Pancreas (tissue), 10 donors: ENCODE measurements around the gene COX17. TPM values are rescaled to one million over a fixed set of nuclear protein-coding genes. Genes with fewer than 3 reads are reported as not detected.

Experiments
- ATAC-seq, 4 donors: fragments of 200-7000 bp; cut with Tn5 transposase; one replicate each; pipeline versions ENCODE4 v1.8.0 to v1.9.1; 2020; ENCODE audit warnings: mild to moderate bottlenecking in 4 of 4, moderate library complexity in 4 of 4
- DNase-seq, 6 donors: peaks; one replicate each; pipeline ENCODE4 v3.0.0-alpha.2; 2020
- FAIRE-seq: peaks from 2 replicates; lab custom pipeline; 2012; peaks lifted over from hg19 to GRCh38; lab: Jason Lieb, UNC
- H3K27ac ChIP-seq, 4 donors: fragments of 200-600 bp; sonication (generic); 1 replicate in 3 of 4; 2 replicates in 1 of 4; pipeline versions ENCODE4 v1.5.0 to v1.8.0; 2020
- H3K27me3 ChIP-seq, 4 donors: fragments of 200-600 bp; one replicate each; pipeline ENCODE4 v1.8.0; 2021
- H3K36me3 ChIP-seq, 3 donors: fragments of 200-600 bp; sonication (generic) in 1 of 3; one replicate each; pipeline versions ENCODE4 v1.5.0 to v1.8.0; 2020 to 2021
- H3K4me1 ChIP-seq, 3 donors: fragments of 200-600 bp; one replicate each; pipeline ENCODE4 v1.8.0; 2021
- H3K4me3 ChIP-seq, 4 donors: fragments of 200-600 bp; sonication (generic) in 2 of 4; one replicate each; pipeline versions ENCODE4 v1.5.0 to v1.8.0; 2020 to 2021
- H3K9me3 ChIP-seq, 4 donors: fragments of 200-600 bp; one replicate each; pipeline ENCODE4 v1.8.0; 2021
- CTCF ChIP-seq, 4 donors: fragments of 200-600 bp; sonication (generic) in 3 of 4; IDR thresholded peaks; one replicate each; pipeline versions ENCODE4 v1.5.0 to v1.8.0; 2021; ENCODE audit warnings: antibody characterized with exemption in 4 of 4
- WGBS, 2 donors: extraction: QIAGEN DNeasy Blood & Tissue Kit; methylation state at CpG; one replicate each; pipeline ENCODE4 v1.1.7; 2013; 5-methylcytosine and 5-hydroxymethylcytosine counted together
- intact Hi-C, 3 donors: fragments of 100-400 bp; cut with DNase I; formaldehyde crosslinking; loops; one replicate each; pipeline versions ENCODE4 v1.11.1 to v1.14.2; 2022
- polyA plus RNA-seq, 2 donors: library from polyadenylated mRNA; stranded (reverse); fragments of 200-250 nt; gene quantifications; one replicate each; pipeline ENCODE4 v1.2.3, GENCODE V29; 2013
- total RNA-seq, 6 donors: library from RNA; stranded (reverse); fragmentation: NEBNext Ultra II Directional in 4 of 6; extraction: Animal tissue kit (Norgen Biotek cat#: 25700) in 4 of 6; gene quantifications; one replicate each; pipeline versions ENCODE4 v1.2.1 to v1.2.4, GENCODE V29; 2021 to 2023
- donor health status: healthy with polysubstance abuse.
- donor health status: DM: no; HTN: no; CAD: no; lungs with moderate emphysema.
- donor health status: DM: no; HTN: no; CAD: no.
- donor health status: control.
- donor health status: control.
- donor health status: Bipolar disorder and iron deficiency.
- donor health status: DM: yes; HTN: yes; CAD: no.
- donor health status: DM: no; HTN: no; CAD: no.
- donor health status: DM: no; HTN: no; CAD: no.
- donor health status: DM: yes; HTN: yes; CAD: no.

COX17 gene
- total and polyA plus RNA-seq, 8 donors: 13.6 to 124 (median 21.1) TPM

GRCh38 chr3:119652306-119653033 lies 24.7 kb downstream of the COX17 start:
- 82 to 84% methylated on average over 7 of the region's 7 CpGs for WGBS, 2 donors

DNA sequence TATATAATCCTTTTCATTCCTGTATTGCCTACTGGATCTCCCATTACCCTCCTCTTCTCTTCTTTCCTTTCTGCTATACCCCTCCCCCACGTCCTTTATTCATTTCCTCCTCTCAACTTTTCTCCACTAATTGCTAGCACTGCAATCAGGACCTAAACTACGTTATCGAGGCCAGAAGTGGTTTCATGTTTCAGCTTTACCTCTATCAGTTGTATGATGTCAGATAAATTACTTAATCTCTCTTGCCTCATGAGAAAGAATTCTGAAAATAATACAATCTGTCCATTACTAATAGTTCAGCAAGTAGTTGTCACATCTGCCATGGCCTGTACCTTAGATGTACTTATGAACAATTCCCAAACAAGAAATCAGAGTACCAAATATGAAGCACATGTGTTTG lies 27.4 kb downstream of the COX17 start:
- H3K27ac ChIP-seq: no peak overlapping the region
- ATAC-seq (no peak), FAIRE-seq (no peak), DNase-seq (no peak)
- H3K4me3 ChIP-seq: no peak overlapping the region
- intact Hi-C loops: no loop called here
- H3K36me3 ChIP-seq: no peaks in the 10 kb centered on the region
- no peaks in the 10 kb centered on the region for H3K9me3 ChIP-seq
- H3K4me1 ChIP-seq: no peaks in the 10 kb centered on the region
- no peak for TF ChIP-seq CTCF (IDR thresholded peaks at IDR 0.05)
- H3K27me3 ChIP-seq: no peaks in the 10 kb centered on the region
- 40 to 55% methylated on average over 3 of the region's 3 CpGs for WGBS, 2 donors

More at GRCh38 chr3:119652306-119653033, 24.7 kb downstream of the COX17 start:
- no peaks in the 10 kb centered on the region for H3K4me1 ChIP-seq
- no peak overlapping the region for H3K4me3 ChIP-seq
- H3K36me3 ChIP-seq: no peaks in the 10 kb centered on the region
- FAIRE-seq: no peak
- DNase-seq: no peak
- intact Hi-C loops: no loop called here
- no peak for ATAC-seq
- H3K27me3 ChIP-seq: no peaks in the 10 kb centered on the region
- TF ChIP-seq CTCF (IDR thresholded peaks at IDR 0.05): no peak
- no peak overlapping the region for H3K27ac ChIP-seq
- no peaks in the 10 kb centered on the region for H3K9me3 ChIP-seq

GRCh38 chr3:119647843-119648575 lies 29.2 kb downstream of the COX17 start:
- no peak for DNase-seq
- WGBS, 2 donors: 61 to 63% methylated on average over 12 of the region's 12 CpGs
- peak in 3 of 4 donors; percentile 30 to 58 (median 52) for ATAC-seq
- Histone ChIP-seq H3K9me3 (no peaks in the 10 kb centered on the region), H3K4me3 (no peak overlapping the region), H3K27me3 (no peaks in the 10 kb centered on the region), H3K36me3 (no peaks in the 10 kb centered on the region), H3K27ac (peak overlapping the region in 3 of 4 donors; percentile 15 to 62 (median 16)), H3K4me1 (no peaks in the 10 kb centered on the region)
- TF ChIP-seq CTCF (IDR thresholded peaks at IDR 0.05): no peak
- intact Hi-C loops: no loop called here
- FAIRE-seq: no peak

DNA sequence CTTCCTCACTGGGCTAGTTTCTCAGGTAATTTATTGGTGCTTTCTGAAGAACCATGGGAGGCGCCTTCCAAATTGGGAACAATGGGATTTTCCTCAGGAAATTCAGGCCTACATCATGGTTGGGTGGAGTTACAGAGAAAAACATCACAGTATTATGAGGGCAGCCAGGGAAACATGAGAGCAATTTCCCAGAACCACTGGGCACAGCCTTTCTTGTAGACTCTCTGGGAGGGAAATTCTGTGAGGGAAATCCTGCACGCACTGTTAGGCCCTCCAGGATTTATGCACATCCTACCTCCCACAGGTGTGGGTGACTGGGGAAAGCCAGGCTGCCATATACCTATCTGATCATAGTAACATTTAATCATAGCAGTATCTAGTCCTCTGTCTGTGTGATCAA lies 30.0 kb downstream of the COX17 start:
- intact Hi-C loops: no loop called here
- Histone ChIP-seq H3K4me3 (no peak overlapping the region), H3K4me1 (no peaks in the 10 kb centered on the region), H3K27me3 (no peaks in the 10 kb centered on the region), H3K27ac (peak overlapping the region in 2 of 4 donors; percentile 15 to 62), H3K36me3 (no peaks in the 10 kb centered on the region), H3K9me3 (no peaks in the 10 kb centered on the region)
- DNase-seq (no peak), ATAC-seq (no peak), FAIRE-seq (no peak)
- TF ChIP-seq CTCF (IDR thresholded peaks at IDR 0.05): no peak
- WGBS, 2 donors: 94 to 98% methylated on average over 2 of the region's 2 CpGs

DNA sequence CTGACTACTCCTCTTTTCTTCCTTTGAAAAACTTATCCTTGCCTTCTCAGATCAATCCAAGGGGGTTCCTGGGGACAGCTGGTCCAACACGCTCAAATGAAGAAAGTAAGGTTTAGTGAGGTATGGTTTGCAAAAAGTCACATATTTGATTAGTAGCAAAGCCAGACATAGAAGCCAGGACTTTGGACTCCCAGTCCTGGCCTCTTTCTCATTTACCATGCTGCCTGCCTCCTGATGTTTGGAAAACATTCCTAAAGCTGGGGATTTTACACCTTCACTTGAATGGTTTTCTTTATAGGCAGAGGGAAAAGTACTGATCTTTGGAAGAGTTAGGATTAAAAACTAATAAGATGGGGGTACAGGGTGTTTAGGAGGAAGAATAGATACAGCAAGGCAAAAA lies 31.4 kb downstream of the COX17 start:
- H3K27ac ChIP-seq: no peak overlapping the region
- DNase-seq (no peak), ATAC-seq (no peak), FAIRE-seq (no peak)
- WGBS, 2 donors: 49 to 50% methylated on average over 1 of the region's 1 CpG
- H3K4me3 ChIP-seq: no peak overlapping the region
- intact Hi-C loops: no loop called here
- no peaks in the 10 kb centered on the region for H3K4me1 ChIP-seq
- TF ChIP-seq CTCF (IDR thresholded peaks at IDR 0.05): no peak
- no peaks in the 10 kb centered on the region for H3K27me3 ChIP-seq
- no peaks in the 10 kb centered on the region for H3K36me3 ChIP-seq
- no peaks in the 10 kb centered on the region for H3K9me3 ChIP-seq
